Kidney (tissue), 14 donors: ENCODE measurements around the gene CDKN2B. TPM values are rescaled to one million over a fixed set of nuclear protein-coding genes. Genes with fewer than 3 reads are reported as not detected.

Experiments
- DNase-seq, 5 donors: peaks; one replicate each; pipeline ENCODE4 v3.0.0-alpha.2; 2013 to 2020
- FAIRE-seq: peaks from 2 replicates; lab custom pipeline; 2012; peaks lifted over from hg19 to GRCh38; lab: Jason Lieb, UNC
- H3K27ac ChIP-seq, 2 donors: one replicate each; pipeline ENCODE4 v1.7.0; 2013; ENCODE audit warnings: low read depth in 2 of 2, low read length in 2 of 2, inconsistent platforms in 1 of 2
- H3K27me3 ChIP-seq: one replicate; pipeline ENCODE4 v1.7.1; 2013; ENCODE audit warnings: low read length, inconsistent platforms; ENCODE audit not compliant: control insufficient read depth, insufficient read depth
- H3K36me3 ChIP-seq, 3 donors: one replicate each; pipeline versions ENCODE4 v1.7.0 to v1.7.1; 2013; ENCODE audit warnings: low read length in 3 of 3, control low read depth in 1 of 3, inconsistent platforms in 1 of 3; ENCODE audit not compliant: insufficient read depth in 3 of 3, control insufficient read depth in 2 of 3
- H3K4me1 ChIP-seq, 3 donors: one replicate each; pipeline versions ENCODE4 v1.7.0 to v1.7.1; 2013; ENCODE audit warnings: low read length in 3 of 3, inconsistent platforms in 1 of 3, low read depth in 1 of 3; ENCODE audit not compliant: control insufficient read depth in 2 of 3, insufficient read depth in 2 of 3
- H3K4me3 ChIP-seq, 3 donors: one replicate each; pipeline versions ENCODE4 v1.7.0 to v1.8.1; 2013; ENCODE audit warnings: low read length in 3 of 3, control low read depth in 1 of 3, inconsistent platforms in 1 of 3
- H3K9ac ChIP-seq, 3 donors: one replicate each; pipeline versions ENCODE4 v1.7.0 to v1.7.1; 2013; ENCODE audit warnings: low read length in 3 of 3, control low read depth in 1 of 3, inconsistent platforms in 1 of 3
- H3K9me3 ChIP-seq, 3 donors: one replicate each; pipeline versions ENCODE4 v1.7.0 to v1.7.1; 2013; ENCODE audit warnings: low read length in 3 of 3, control low read depth in 1 of 3, inconsistent platforms in 1 of 3; ENCODE audit not compliant: control insufficient read depth in 2 of 3, insufficient read depth in 1 of 3
- CTCF ChIP-seq: IDR thresholded peaks from 3 replicates; pipeline ENCODE4 v1.5.1; 2012; ENCODE audit warnings: mild to moderate bottlenecking, moderate library complexity, borderline replicate concordance; ENCODE audit not compliant: insufficient read depth; ENCODE audit errors: extremely low read depth
- intact Hi-C: fragments of 100-400 bp; cut with DNase I; formaldehyde crosslinking; loops from one replicate; pipeline ENCODE4 v1.11.1; 2022
- polyA plus RNA-seq: library from polyadenylated mRNA; stranded (reverse); fragments of 350-450 nt; fragmentation: Illumina TruSeq; extraction: RNeasy Lipid Tissue Mini Kit (QIAGEN cat#74804); gene quantifications from one replicate; pipeline ENCODE4 v1.2.3, GENCODE V29; 2014; ENCODE audit warnings: low read depth, low replicate concordance; ENCODE audit not compliant: insufficient read depth
- total RNA-seq: library from RNA; stranded (reverse); fragmentation: NEBNext Ultra II Directional; extraction: Animal tissue kit (Norgen Biotek cat#: 25700); gene quantifications from one replicate; pipeline ENCODE4 v1.2.1, GENCODE V29; 2021
- donor health status: control.
- donor health status: control.
- donor health status: control.
- donor health status: control.
- donor health status: control.
- donor health status: DM: yes; HTN: yes; CAD: no.
- donor health status: Normal renal cell carcinoma (clear cell type).

CDKN2B gene
- total and polyA plus RNA-seq, 2 donors from 2014 or later = 0.30 to 1.8 TPM

GRCh38 chr9:22005702-22006606 is 3.2 kb downstream of the CDKN2B start:
- no peak overlapping the region for H3K9ac ChIP-seq
- intact Hi-C loops = no loop called here
- H3K4me3 ChIP-seq = no peak overlapping the region
- FAIRE-seq (no peak), DNase-seq (no peak)
- no peaks in the 10 kb centered on the region for H3K36me3 ChIP-seq
- peaks cover 0 to 5% (median 0%) of the 10 kb centered on the region in 3 donors for H3K4me1 ChIP-seq
- H3K27me3 ChIP-seq = peaks cover 66% of the 10 kb centered on the region
- no peak overlapping the region for H3K27ac ChIP-seq
- no peak for TF ChIP-seq CTCF
- H3K9me3 ChIP-seq = no peaks in the 10 kb centered on the region

GRCh38 chr9:22005021-22005701 is 3.9 kb downstream of the CDKN2B start:
- DNase-seq (no peak), FAIRE-seq (no peak)
- Histone ChIP-seq H3K9ac (no peak overlapping the region), H3K4me3 (no peak overlapping the region), H3K27ac (no peak overlapping the region), H3K4me1 (peaks cover 0 to 5% (median 0%) of the 10 kb centered on the region in 3 donors), H3K27me3 (peaks cover 66% of the 10 kb centered on the region), H3K9me3 (no peaks in the 10 kb centered on the region), H3K36me3 (no peaks in the 10 kb centered on the region)
- intact Hi-C loops = no loop called here
- no peak for TF ChIP-seq CTCF

GRCh38 chr9:22002038-22002437 is 7.1 kb downstream of the CDKN2B start:
- H3K27ac ChIP-seq = no peak overlapping the region
- TF ChIP-seq CTCF = no peak
- no peaks in the 10 kb centered on the region for H3K9me3 ChIP-seq
- peaks cover 65% of the 10 kb centered on the region for H3K27me3 ChIP-seq
- FAIRE-seq (no peak), DNase-seq (no peak)
- H3K36me3 ChIP-seq = no peaks in the 10 kb centered on the region
- H3K4me1 ChIP-seq = no peaks in the 10 kb centered on the region
- H3K9ac ChIP-seq = no peak overlapping the region
- no peak overlapping the region for H3K4me3 ChIP-seq
- intact Hi-C loops = no loop called here
